CD4-positive, alpha-beta T cell (primary cell): ENCODE results near the gene AP2A1. TPM values are rescaled to one million over a fixed set of nuclear protein-coding genes. Genes with fewer than 3 reads are reported as not detected.

Experiments used
- ATAC-seq: fragments of 200-7000 bp; cut with Tn5 transposase; one replicate; pipeline ENCODE4 v1.10.0; 2022; ENCODE audit warnings: mild to moderate bottlenecking; ENCODE audit not compliant: poor library complexity
- CTCF ChIA-PET: fragments of 350-600 bp; sonication (Branson Sonifier 250); formaldehyde crosslinking; loops from one replicate; lab custom pipeline; 2021; ENCODE audit warnings: antibody characterized with exemption, inconsistent platforms; lab: Charles Lee
- POLR2A ChIA-PET: fragments of 350-600 bp; sonication (Branson Sonifier 250); formaldehyde crosslinking; loops from one replicate; lab custom pipeline; 2021; ENCODE audit warnings: antibody characterized with exemption, inconsistent platforms; lab: Charles Lee
- DNase-seq, 14 experiments: peaks; one replicate each; pipeline ENCODE4 v3.0.0-alpha.2; 2013 to 2020; ENCODE audit warnings: mixed read lengths in 2 of 14
- H3K27ac ChIP-seq, 2 donors: one replicate each; pipeline versions ENCODE4 v1.5.1 to v1.7.0; 2013; ENCODE audit warnings: low read length in 2 of 2, low read depth in 1 of 2, mild to moderate bottlenecking in 1 of 2
- H3K27me3 ChIP-seq, 2 experiments: 1 replicate in 1 of 2; 2 replicates in 1 of 2; pipeline versions ENCODE4 v1.6.1 to v1.7.0; 2013; ENCODE audit warnings: low read length in 2 of 2, control low read depth in 1 of 2, mild to moderate bottlenecking in 1 of 2, moderate library complexity in 1 of 2; ENCODE audit not compliant: insufficient read depth in 2 of 2, control insufficient read depth in 1 of 2
- H3K36me3 ChIP-seq: one replicate; pipeline ENCODE4 v1.6.1; 2013; ENCODE audit warnings: low read length, control low read depth; ENCODE audit not compliant: insufficient read depth
- H3K4me1 ChIP-seq: one replicate; pipeline ENCODE4 v1.6.1; 2013; ENCODE audit warnings: low read length, control low read depth; ENCODE audit not compliant: insufficient read depth
- H3K4me3 ChIP-seq: one replicate; pipeline ENCODE4 v1.5.1; 2013; ENCODE audit warnings: mild to moderate bottlenecking, low read length, moderate library complexity
- H3K9me3 ChIP-seq, 2 experiments: 1 replicate in 1 of 2; 2 replicates in 1 of 2; pipeline versions ENCODE4 v1.6.1 to v1.7.0; 2013; ENCODE audit warnings: low read length in 2 of 2, mild to moderate bottlenecking in 2 of 2, control low read depth in 1 of 2, moderate library complexity in 1 of 2; ENCODE audit not compliant: control insufficient read depth in 1 of 2, insufficient read depth in 1 of 2
- H3K27ac Mint-ChIP-seq: one replicate; pipeline ENCODE4 v1.8.0; 2020; ENCODE audit warnings: mixed read lengths
- H3K27me3 Mint-ChIP-seq: one replicate; pipeline ENCODE4 v1.8.0; 2021; ENCODE audit warnings: mixed read lengths
- H3K36me3 Mint-ChIP-seq: one replicate; pipeline ENCODE4 v1.8.0; 2021; ENCODE audit warnings: low read depth, mixed read lengths
- H3K4me1 Mint-ChIP-seq: one replicate; pipeline ENCODE4 v1.8.0; 2021; ENCODE audit warnings: low read depth, mixed read lengths
- H3K4me3 Mint-ChIP-seq: one replicate; pipeline ENCODE4 v1.8.0; 2020; ENCODE audit warnings: mild to moderate bottlenecking, mixed read lengths
- H3K9me3 Mint-ChIP-seq: one replicate; pipeline ENCODE4 v1.8.0; 2020; ENCODE audit warnings: mixed read lengths
- intact Hi-C, 2 experiments: fragments of 100-400 bp; cut with DNase I in 1 of 2; cut with micrococcal nuclease in 1 of 2; formaldehyde crosslinking; loops; one replicate each; pipeline versions ENCODE4 v1.15.1 to v1.9.0; 2023 to 2025; cut with DNase I, micrococcal nuclease
- total RNA-seq, 174 experiments: library from RNA in 2 of 174; stranded (reverse) in 2 of 174; gene quantifications; one replicate each; pipeline ENCODE4 v1.2.3 and lab custom pipeline; 2021 to 2026
- TF ChIP-seq, protein P1 (sequence below): fragments of 200-600 bp; IDR thresholded peaks from one replicate; pipeline ENCODE4 v1.8.0; 2022; ENCODE audit warnings: antibody characterized with exemption, mild to moderate bottlenecking

AP2A1 gene
- total RNA-seq, 2 experiments from 2014 or later = 28.2 to 28.9 TPM

DNA sequence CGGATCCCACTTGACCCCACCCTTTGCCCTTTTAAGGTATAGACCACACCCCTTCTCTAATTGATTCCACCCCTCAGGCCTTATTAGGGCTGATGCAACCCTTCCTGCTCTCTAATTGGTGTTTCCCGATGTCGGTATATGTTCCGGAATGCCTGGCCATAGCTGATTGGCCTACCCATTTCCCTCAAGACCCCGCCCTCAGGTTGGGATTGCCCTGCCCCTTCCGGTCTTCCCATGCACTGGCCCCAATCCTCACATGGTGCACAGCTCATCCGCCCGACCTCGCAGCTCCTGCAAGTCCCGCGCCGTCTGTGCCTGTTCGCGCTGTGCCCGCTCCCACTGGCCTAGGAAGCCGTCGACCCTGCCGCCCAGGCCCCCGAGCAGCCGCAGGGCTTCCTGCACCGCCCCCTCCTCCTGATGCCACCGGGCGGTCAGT is 21.8 kb upstream of the AP2A1 start:
- H3K4me1 Mint-ChIP-seq = no peaks in the 10 kb centered on the region
- no peak overlapping the region for H3K27ac ChIP-seq
- no peak overlapping the region for H3K4me3 ChIP-seq
- TF ChIP-seq, protein P1, sequence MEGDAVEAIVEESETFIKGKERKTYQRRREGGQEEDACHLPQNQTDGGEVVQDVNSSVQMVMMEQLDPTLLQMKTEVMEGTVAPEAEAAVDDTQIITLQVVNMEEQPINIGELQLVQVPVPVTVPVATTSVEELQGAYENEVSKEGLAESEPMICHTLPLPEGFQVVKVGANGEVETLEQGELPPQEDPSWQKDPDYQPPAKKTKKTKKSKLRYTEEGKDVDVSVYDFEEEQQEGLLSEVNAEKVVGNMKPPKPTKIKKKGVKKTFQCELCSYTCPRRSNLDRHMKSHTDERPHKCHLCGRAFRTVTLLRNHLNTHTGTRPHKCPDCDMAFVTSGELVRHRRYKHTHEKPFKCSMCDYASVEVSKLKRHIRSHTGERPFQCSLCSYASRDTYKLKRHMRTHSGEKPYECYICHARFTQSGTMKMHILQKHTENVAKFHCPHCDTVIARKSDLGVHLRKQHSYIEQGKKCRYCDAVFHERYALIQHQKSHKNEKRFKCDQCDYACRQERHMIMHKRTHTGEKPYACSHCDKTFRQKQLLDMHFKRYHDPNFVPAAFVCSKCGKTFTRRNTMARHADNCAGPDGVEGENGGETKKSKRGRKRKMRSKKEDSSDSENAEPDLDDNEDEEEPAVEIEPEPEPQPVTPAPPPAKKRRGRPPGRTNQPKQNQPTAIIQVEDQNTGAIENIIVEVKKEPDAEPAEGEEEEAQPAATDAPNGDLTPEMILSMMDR = no peak
- intact Hi-C loops = no loop called here
- ATAC-seq = no peak
- DNase-seq = no peak
- peaks cover 0 to 5% of the 10 kb centered on the region in 2 experiments for H3K9me3 ChIP-seq
- H3K9me3 Mint-ChIP-seq = no peaks in the 10 kb centered on the region
- no peaks in the 10 kb centered on the region for H3K27me3 Mint-ChIP-seq
- H3K4me1 ChIP-seq = peaks cover 6% of the 10 kb centered on the region
- no peaks in the 10 kb centered on the region for H3K36me3 Mint-ChIP-seq
- H3K27ac Mint-ChIP-seq = no peak overlapping the region
- no peaks in the 10 kb centered on the region for H3K27me3 ChIP-seq
- POLR2A ChIA-PET = no interaction called here
- no peak overlapping the region for H3K4me3 Mint-ChIP-seq
- CTCF ChIA-PET = no interaction called here
- H3K36me3 ChIP-seq = no peaks in the 10 kb centered on the region

DNA sequence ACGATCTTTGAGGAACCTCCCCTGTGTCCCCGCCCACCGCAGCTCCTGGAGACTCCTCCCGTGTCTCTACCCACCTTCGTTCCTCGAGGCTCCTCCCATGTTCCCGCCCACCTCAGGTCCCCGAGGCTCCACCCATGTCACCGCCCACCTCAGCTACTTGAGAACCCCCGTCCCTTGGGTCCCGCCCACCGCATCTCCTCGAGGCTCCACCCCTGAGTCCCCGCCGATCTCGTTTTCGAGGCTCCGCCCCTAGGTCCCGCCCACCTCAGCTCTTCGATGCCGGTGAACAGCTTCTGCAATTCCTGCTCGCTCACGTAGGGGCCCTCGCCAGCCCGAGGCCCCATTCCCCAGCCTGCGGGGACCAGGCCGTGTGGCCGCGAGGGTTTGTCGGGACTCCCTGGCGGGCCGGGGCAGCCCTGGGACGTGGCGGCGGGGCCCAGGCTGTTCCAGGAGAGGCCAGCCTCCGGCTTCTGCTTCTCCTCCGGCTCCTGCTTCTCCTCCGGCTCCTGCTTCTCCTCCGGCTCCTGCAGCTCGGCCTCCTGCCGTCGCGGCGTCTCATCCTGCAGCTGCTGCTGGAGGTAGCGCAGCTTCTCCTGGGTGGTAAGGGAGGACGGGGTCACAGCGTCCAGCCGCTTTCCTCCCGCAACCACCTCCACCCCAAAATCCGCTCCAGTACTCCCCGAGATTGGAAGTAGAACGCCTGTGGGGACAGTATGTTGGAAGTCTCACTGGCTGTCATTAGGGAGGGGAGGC is 20.4 kb upstream of the AP2A1 start:
- DNase-seq = peak in 11 of 14 experiments; percentile 3 to 80 (median 45)
- Histone ChIP-seq H3K4me3 (no peak overlapping the region), H3K36me3 (no peaks in the 10 kb centered on the region), H3K27me3 (no peaks in the 10 kb centered on the region), H3K4me1 (peaks cover 6% of the 10 kb centered on the region), H3K27ac (no peak overlapping the region), H3K9me3 (peaks cover 0 to 5% of the 10 kb centered on the region in 2 experiments)
- no peaks in the 10 kb centered on the region for H3K27me3 Mint-ChIP-seq
- intact Hi-C loops = no loop called here
- H3K4me3 Mint-ChIP-seq = no peak overlapping the region
- H3K4me1 Mint-ChIP-seq = no peaks in the 10 kb centered on the region
- no peaks in the 10 kb centered on the region for H3K9me3 Mint-ChIP-seq
- no peak overlapping the region for H3K27ac Mint-ChIP-seq
- POLR2A ChIA-PET = no interaction called here
- H3K36me3 Mint-ChIP-seq = no peaks in the 10 kb centered on the region
- TF ChIP-seq, protein P1 = no peak
- CTCF ChIA-PET = no interaction called here
- peak; percentile 81 for ATAC-seq

DNA sequence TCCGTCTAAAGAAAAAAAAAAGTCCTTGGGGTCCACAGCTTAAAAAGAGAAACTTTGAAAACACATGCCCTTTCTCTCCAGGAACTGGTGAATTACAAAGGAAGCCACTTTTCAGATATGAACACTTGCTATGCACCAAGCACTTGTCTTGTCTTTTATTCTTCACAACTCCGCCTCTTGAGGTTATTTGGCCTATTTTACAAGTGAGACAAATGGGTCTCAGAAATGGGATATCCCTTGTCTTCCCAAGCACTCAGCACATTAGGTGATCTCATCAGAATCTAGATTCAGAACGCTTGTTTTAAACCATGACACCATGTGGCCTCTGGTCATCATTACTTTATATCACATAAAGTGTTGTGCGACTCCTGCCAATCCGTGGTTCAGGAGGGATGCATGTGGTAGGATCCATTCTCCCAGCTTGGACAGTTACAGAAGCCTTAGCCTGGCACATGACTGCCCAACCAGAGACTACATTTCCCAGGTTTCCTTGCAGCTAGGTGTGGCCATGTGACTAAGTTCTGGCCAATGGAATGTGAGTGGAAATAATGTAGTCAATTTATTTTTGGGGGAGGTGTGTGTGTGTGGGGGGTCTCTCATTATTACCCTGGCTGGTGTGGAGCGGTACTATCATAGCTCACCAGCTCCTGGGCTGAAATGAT is 17.6 kb upstream of the AP2A1 start:
- Histone ChIP-seq H3K27me3 (no peaks in the 10 kb centered on the region), H3K9me3 (peaks cover 0 to 5% of the 10 kb centered on the region in 2 experiments), H3K4me1 (peaks cover 6% of the 10 kb centered on the region), H3K4me3 (no peak overlapping the region), H3K36me3 (no peaks in the 10 kb centered on the region), H3K27ac (no peak overlapping the region)
- Mint-ChIP-seq H3K4me3 (no peak overlapping the region), H3K9me3 (no peaks in the 10 kb centered on the region), H3K27me3 (no peaks in the 10 kb centered on the region), H3K4me1 (no peaks in the 10 kb centered on the region), H3K27ac (no peak overlapping the region), H3K36me3 (no peaks in the 10 kb centered on the region)
- ATAC-seq = no peak
- DNase-seq = no peak
- TF ChIP-seq, protein P1 = no peak
- ChIA-PET POLR2A (interaction anchor here (0.7 kb wide), 1 partner anchor 150 kb away, joined by 4 read pairs; no protein-coding TSS in a partner anchor), CTCF (no interaction called here)
- intact Hi-C loops = no loop called here
